Measurements from ENCODE around the gene SVIL.
"Not testable (repeated sequence)": the region's sequence is repeated elsewhere in the genome, so short reads cannot be mapped to it uniquely, and the experiment has no call there.

SVIL gene

DNA sequence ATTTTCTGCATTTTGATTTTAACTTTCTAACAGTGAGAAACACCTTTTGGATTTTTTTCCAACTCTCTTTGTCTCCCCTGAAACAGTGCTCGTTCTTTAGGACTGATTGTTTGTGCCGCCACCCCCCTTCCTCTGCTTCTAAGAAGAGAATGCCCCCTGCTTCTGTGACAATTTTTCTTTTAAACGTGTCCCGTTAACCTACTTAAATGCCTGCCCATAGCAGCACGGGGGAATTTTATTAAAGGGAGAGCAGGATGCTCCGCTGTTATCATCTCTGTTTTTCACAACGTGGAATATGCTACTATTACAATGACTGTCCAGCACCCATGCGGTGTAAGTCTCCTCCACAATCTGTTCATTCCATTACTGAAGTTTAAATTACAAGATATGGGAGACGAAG is 67.8 kb downstream of the SVIL start:
- no peak for DNase-seq

DNA sequence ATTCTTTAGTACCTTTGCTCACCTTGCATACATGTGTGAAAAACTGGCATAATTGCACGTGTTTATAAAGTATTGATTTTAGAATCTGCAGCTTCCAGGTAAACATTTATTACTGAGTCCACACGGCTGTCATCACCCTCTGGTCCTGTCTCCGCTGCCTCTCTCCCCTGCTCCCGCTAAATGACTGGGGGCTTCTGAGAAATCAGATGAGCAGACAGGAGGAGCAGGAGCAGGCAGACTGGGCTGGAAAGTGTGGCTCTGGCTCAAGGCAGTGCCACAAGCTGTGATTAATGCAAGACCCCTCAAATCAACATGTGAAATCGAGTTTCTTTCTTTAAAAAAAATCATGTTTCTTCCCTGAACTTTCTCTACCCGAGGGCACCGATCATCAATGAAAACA is 68.6 kb downstream of the SVIL start:
- DNase-seq: not testable (repeated sequence)

DNA sequence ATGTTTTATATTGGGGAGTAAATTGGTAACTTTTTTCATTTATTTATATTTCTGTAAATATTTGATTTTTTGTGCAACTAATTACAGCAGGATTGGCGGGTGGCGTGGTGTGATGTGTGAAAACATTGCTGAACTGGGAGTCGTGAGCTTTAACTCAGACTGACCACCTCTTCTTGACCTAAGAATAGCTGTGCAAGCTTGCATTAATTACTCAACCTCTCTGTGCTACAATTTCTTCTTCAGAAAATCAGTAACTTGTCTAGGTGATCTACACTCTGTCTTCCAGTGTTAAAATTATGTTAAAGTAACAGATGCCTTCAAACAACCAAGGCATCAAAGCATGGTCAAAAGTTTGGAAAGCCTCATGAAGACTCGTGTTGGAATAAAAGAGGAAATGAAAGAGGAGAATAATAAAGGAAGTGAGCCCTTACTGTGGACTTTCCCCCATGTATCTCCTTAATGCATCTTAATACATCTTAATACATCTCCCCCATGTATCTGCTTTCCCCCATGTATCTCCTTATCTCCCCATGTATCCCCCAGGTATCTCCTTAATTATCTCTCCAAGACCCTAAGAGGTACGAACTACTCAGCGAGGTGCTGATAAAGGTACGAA is 71.2 kb downstream of the SVIL start:
- DNase-seq: no peak

DNA sequence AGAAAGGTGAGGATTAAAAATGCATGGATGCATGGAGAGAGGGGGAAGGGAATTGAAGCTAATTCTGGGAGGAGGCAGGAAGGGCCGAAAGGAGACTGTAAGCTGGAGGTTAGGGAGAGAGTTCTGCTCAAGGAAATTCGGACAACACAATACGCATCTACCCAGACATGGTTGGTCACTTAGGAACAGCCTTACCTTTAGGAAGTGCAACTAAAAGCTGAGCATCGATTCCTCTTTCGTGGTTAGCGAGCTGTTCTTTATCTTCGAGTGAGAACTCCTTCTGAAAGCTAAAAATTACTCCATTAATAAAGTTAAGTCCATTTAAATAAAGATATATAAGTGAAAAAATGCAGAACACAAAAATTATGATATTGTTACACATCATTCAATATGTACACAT is 71.8 kb downstream of the SVIL start:
- not testable (repeated sequence) for DNase-seq

DNA sequence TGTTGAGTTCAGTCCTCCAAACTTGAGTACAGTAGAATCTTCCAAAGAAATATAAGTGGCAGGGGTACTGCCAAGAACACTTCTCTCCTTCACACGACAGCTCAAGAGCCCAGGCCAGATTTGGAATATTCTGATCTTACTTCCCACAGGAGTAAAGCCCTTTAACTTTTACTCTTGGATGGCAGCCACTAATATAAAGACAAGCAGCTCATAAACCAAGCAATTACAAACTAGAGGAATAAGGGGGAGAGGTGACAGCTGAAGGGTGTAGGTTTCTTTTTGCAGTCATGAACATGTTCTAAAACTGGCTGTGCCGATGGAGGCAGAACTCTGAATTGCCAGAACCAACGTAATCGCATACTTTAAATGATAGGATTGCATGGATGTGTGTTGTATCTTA is 74.8 kb downstream of the SVIL start:
- DNase-seq: no peak

DNA sequence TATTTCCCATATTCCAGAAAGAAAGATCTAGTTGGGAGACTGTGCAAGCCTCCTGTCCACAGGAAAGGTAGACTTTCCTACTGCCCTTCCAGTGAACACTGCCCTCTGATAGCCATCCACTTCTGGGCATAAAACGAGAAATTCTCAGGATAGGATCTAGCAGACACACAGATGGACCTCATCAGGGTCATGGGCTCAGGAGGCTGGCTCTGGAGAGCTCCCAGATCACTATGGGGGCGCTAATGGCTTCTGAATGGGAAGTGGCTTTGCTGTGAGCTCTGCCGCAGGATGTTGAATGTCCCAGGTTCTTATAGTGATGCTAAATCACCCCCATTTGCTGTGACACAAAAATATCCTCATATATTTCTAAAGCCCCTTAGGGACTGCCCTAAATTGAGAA is 77.1 kb downstream of the SVIL start:
- no peak for DNase-seq

DNA sequence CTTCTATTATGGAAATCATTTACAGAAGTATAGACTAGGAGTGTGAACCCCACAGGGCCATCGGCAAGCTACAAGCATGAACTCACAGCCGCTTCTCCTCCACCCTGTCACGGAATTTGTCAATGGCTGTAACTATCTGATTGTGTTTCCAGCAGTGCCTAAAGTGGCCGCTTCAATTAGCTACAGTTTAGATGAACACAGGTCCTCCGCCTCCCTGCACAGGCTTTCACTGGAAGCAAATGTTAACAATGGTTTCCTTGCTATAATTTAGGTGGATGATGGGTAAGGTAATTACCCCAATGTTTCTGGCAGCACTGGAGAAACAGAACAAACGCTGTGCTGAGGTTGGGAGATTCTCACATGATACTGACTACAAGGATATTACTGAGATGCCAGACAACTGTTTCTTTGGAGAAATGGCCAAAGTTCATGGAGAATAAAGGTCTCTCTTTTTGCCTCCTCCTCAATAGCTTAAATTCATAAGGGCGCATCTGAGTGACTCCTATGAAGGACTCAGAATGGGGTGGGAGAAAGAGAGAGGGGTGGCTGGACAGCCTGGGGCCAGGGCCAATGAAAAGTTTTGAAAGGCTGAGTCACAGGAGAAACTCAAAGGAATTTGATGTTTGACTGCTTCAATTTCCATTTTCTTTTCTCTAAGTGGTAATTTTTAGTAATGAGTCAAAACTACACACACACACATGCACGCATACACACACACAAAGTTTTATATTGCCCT is 78.9 kb downstream of the SVIL start:
- peak; percentile 90 for DNase-seq

DNA sequence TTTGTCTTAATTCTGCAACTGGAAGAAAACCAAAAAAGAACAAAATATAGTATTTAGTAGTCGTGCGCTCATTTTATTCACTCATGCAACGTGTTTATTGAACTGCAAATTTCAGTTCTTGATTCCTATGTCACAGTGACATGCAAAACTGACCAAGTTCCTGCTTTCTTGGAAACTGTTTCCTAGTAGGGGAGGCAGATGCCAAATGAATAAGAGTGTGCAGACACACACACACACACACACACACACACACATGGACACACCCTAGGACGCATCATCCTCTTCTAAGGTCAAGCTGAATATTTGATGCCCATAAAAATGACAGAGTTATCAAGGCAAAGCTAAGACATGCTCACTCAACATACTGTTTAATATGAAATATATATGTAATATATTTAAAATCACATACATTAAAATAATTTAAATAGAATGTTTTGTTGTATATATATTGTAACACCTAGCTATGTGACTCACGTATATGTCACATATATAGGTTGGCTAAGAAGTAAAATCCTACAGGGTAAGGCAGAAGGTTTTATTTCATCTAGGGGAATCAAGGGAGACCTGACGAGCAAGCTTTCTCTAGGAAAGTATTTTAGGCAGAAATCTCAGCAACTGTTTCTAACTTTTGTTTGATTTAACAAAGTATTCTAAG is 79.6 kb downstream of the SVIL start:
- DNase-seq: peak; percentile 20

DNA sequence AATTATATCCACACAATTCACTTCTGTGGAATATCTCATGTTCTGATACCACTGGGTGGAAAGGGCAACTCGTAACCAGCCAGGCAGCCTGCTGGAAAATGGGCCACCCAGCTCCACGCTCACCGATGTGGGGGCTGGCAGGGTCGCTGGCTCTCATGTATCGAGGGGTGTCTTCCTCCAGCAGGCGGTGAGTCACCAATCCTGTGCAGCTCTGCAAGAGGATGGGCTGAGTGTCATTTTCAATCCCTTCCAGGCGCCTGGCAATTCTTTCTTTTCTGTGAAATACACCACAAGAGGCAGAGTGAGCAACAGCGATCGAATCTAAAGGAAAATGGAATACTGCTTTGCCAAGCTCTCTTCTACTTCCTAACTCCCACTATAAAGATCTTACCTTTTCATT is 80.1 kb downstream of the SVIL start:
- peak; percentile 75 for DNase-seq

DNA sequence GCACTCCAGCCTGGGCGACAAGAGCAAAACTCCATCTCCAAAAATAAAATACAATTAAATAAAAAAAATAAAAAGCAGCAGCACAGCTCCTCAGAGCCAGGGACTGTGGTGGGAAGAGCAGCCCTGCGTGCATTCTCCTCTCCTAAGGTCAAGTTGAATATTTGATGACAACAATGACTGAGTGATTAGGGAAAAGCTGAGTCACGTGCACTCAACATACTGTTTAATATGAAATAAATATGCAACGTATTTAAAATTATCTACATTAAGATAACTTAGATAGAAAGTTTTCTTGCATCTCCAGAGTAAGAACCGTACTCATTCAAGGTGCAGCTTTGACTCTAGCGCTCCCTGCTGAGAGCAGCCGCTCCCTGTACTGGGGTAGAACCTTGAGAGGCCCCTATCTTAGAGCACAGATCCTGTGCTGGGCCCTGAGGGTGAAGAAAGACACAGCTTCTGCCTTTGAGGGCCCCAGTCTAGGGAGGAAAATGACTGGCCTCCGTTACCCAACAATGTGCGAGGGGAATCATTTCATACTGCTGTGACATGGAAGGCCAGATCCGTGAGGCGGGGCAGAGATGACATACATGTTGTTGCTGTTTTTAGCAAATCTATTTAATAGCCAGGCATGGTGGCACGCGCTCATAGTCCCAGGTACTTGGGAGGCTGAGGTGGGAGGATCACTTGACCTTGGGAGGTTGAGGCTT is 81.1 kb downstream of the SVIL start:
- no peak for DNase-seq

DNA sequence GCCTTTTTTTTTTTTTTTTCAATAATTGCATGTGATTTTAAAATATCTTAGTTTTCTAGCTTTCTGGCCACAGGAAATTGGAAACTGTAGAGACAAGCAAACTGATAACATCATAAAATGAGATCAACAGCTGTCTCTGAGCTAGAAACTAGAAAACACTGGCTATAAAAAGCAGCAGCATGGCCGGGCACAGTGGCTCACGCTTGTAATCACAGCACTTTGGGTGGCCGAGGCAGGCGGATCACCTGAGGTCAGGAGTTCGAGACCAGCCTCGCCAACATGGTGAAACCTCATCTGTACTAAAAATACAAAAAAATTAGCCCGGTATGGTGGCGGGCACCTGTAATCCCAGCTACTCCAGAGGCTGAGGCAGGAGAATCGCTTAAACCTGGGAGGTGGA is 81.7 kb downstream of the SVIL start:
- not testable (repeated sequence) for DNase-seq

DNA sequence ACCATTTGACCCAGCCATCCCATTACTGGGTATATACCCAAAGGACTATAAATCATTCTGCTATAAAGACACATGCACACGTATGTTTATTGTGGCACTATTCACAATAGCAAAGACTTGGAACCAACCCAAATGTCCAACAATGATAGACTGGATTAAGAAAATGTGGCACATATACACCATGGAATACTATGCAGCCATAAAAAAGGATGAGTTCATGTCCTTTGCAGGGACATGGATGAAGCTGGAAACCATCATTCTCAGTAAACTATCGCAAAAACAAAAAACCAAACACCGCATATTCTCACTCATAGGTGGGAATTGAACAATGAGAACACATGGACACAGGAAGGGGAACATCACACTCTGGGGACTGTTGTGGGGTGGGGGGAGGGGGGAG is 85.3 kb downstream of the SVIL start:
- not testable (repeated sequence) for DNase-seq

DNA sequence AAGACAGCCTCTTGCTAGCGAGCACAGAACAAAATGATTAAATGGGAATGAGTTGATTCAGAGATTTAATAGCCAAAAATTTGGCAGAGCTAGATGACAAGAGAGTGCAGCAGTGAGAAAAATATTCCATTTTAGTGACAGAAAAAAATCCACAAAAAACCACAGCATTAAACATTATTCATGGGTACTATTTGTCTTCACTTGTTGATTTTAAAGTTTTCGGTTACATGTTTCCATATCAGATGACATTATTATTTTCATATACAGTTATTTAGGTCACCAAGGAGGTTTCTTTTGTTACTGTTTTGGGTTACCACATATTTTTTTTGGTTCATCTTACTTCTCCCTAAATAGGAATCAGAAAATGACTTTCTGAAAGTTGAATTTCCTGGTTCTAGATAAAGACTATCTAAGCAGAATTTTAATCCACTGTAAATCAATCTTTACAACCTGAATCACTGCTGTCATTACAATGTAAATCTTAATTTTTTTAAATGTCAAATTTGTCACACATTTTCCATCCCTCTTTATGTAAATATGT is 87.9 kb downstream of the SVIL start:
- DNase-seq: no peak

DNA sequence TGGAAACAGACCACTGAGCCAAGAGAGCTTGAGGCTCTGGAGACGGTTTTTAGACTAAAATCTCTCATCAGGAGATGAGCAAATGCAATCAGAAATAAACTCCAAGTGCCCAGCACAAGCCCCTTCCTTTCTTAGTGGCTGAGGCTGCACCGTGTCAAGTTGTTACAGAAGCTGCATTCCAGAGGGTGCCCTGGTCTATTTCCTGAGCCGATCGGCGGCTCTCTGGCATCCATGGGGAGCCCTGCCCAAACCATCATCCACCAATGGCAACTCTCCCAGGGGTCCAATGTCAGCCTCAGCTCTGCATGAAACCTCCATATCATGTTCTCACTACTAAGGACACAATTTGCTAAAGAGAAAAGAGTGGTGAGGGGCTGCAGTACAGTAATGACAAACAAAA is 89.6 kb downstream of the SVIL start:
- DNase-seq: no peak

DNA sequence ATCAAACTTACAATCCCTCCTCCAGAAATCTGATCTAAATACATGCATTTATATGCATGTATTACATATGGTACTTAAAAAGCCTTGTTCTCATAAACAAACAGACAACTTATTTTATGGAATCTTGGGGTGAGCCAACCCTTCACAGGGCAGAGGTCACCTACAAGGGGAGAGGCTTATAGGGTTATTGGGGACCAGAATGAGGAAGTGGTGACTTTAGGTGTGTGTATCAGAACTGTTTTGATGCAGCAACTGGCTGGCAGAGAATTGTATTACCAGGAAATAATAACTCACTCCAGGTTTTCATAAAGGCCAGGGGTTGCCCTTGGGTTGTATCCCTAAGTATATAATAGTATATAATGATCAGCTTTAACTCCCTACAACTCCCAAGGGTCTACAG is 91.1 kb downstream of the SVIL start:
- no peak for DNase-seq

DNA sequence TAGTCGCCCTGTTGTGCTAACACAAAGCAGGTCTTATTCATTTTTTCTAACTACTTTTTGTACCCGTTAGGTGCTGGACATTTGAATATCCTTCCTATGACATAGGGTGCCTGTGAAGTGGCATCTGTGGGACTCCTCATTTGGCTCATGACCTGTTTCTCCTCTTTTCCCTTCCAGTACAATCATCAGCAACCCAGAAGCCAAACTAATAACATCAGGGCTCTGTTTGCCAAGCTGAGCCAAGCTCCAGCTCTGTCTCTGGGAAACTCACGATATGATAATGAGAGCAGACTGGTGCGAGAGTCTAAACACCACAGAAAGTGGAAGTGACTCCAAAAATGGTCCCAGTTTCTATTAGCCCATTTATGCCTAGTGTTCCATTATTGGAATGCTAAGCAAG is 92.0 kb downstream of the SVIL start:
- DNase-seq: no peak

DNA sequence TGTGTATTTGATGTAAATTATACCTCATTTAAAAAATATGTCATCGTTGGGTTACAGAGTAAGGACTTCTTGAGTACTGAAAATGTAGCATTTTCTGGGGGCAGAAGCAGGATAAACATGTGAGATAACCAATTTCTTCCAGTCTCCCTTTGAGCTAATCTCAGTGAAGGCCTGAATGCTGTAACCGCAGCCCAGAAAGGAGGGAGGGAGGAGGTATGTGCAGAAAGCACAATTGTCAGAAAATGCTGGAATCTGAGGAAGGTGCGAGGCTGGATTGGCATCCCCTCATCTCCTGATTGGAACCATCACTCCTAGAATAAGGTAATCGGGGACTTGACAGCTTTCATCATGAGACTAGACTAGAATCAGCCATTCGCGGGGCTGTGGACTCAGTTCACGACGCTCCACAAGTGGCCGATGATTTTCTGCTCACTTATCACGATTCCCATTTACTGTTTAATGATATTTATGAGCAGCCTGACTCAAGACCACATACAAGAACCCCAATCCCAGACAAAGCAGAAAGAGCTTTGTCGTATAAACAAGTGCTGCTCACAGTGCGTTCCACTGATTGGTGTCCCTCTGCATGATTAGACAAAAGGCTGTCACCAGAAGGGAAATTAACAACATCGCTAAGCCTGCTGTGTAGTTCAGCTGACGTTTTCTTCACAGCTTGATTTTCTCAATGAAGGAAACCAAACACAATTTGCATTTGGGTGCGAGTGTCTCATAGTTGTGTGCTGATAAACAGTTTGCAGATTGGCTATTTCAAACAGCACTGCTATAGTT is 93.2 kb downstream of the SVIL start:
- DNase-seq: no peak

DNA sequence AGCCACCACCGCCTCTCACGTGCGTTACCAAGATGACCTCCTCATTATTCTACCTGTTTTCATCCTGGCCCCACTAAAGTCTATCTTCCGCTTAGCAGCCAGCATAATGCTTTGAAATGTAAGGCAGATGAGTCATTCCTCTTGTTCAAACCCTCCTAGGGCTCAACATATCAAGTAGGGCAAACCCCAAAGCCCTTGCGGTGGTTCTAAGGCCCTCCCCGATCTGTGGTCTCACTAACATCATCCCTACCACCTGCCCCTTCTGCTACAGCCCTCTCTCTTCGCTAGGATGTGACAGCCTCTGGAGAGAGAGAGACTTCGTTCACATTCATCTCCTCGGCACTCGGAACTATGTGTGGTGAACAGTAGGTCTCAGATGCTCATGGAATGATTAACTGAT is 94.8 kb downstream of the SVIL start:
- no peak for DNase-seq

DNA sequence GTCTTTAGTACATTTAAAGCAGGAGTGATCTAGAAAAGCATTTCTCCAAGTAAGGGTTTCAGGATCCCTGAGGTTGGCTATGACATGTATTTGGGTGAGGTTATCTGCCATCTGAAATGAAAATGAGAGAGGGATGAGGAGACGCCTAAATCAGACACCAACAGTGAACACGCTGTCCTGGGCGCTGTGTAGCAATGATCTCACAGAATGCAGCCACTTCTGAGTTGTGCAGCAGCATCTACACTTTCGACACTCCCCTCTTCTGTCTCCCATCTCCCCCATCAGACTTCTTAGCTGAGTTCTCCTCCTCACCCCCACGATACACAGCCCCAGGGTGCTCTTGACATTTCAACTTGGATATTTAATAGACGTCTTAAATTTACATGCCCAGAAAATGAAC is 95.4 kb downstream of the SVIL start:
- DNase-seq: no peak

DNA sequence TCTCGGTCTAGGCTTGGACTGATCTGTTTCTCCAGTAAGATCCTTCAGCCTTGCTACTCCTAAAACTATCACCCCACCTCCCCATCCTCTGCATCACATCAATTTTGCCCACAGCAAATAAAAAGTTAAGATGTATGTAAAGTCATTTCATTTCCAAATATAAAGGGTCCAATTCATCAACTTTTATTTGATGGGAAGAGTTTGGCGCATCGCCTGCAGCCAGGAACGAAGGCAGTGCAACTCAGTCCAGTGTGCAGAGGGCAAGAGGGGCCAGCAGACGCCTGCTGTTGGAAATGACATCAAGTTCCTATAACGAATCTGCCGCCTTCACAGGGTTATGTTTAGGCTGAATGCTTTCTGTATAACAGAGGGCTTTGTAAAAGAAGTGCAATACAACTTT is 97.0 kb downstream of the SVIL start:
- DNase-seq: no peak

DNA sequence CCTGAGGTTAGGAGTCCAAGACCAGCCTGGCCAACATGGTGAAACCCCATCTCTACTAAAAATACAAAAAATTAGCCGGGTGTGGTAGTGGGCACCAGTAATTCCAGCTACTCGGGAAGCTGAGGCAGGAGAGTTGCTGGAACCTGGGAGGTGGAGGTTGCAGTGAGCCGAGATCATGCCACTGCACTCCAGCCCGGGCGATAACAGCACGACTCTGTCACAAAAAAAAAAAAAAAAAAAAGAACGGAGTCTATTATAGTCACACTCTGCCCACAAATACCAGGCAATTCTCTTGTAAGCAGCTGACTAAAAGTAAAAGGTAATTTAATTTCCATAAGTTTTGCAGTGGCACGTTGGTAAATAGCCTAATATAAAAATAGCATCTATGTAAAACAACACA is 98.1 kb downstream of the SVIL start:
- DNase-seq: not testable (repeated sequence)

DNA sequence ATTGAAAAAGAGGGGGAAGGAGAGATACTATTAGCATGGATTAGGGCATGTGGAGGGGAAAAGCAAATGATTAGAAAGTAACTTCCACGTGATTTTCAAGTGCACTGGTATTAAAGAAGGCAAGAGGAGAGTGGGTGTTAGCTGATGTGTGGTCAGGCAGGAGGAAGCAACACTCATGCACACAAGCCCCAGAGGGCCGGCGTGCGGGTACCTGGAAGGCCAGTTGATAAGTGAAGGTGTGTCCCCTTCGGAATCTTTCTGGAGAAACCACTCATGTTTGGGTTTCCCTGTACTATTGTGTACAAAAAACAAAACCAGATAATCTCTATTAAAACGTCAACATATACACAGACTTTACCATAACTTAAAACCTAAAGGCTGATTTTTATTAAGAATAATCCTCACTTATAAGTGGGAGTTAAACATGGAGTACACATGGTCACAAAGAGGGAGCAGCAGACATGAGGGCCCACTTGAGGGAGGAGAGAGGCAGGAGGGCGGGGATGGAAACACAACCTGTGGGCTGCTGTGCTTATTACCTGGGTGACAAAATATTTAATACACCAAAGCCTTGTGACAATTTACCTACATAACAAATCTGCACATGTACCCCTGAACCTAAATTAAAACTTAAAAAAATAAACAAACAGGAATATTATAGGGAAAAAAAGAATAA is 98.9 kb downstream of the SVIL start:
- DNase-seq: no peak
